ENCODE data around the gene SHISA4.
"Not testable (repeated sequence)": the region's sequence is repeated elsewhere in the genome, so short reads cannot be mapped to it uniquely, and the experiment has no call there.

Gene SHISA4

DNA sequence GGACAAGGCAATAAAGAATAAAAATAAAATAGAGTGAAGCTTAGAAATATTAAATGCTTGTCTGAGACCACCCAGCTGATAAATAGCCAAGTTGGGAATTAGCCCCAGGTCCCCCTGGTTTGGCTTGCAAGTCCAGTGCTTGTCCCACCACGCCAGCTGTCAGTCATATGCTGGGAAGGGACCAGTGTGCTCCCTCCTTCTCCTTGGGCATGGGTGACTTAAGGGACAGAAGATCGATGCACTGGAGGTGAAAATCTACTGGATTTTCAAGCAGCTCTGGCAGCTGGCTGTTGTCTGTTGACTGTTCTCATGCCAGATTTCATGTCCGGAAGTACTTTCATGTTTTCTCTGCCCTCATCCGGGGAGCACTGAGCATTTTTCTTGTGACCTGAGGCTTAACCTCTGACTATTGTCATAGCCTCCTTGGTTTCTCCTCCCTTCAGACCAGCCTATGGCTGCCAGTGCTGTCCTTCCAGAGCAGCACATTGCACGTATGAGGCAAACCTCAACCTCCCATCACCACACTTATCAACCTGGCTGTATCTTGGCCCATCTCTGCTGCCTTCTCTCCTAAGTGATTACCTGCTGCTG lies 45.2 kb downstream of the SHISA4 start:
- DNase-seq: no peak

DNA sequence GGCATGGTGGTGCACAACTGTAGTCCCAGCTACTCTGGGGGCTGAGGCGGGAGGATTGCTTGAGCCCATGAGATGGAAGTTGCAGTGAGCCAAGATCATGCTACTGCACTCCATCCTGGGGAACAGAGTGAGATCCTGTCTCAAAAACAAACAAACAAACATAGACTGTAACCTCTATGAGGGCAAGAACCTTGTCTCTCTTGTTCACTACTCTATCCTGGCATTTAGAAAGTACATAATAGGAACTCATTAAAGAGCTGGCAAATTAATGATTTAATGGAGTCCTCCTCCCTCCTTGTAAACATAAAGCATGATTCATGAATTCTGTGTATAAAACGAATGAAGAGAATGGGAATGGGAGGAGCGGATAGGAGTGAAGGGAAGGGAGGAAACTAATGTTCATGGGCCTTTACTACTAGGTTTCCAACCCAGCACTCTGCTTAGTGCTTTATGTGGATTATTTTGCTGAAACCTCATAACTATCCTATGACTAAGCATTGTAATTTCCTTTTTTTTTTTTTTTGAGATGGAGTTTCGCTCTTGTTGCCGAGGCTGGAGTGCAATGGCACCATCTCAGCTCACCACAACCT lies 49.0 kb downstream of the SHISA4 start:
- no peak for DNase-seq

GRCh38 chr1:201938440-201939035 lies 49.8 kb downstream of the SHISA4 start:
- no peak for DNase-seq

- DNase-seq: no peak
Observed at GRCh38 chr1:201939148-201939547, 50.5 kb downstream of the SHISA4 start.

DNA sequence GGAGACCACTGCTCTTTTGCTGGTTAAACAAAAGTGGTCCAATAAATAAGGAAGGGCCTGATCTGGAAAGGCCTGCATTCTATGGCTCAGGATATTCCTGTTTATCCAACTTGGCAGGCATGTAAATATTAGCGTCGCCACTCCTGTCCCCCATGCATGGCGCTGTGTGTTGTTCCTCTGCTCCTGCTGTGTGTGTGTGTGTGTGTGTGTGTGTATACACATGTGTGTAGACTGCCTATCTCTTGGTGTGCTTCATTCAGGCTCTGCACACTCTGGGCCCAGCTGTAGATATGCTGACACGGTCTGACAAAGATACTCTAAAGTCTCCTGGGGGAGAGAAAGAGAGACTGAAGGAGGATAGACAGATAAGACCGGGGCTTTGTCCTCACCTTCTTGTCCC lies 50.9 kb downstream of the SHISA4 start:
- DNase-seq: no peak

DNA sequence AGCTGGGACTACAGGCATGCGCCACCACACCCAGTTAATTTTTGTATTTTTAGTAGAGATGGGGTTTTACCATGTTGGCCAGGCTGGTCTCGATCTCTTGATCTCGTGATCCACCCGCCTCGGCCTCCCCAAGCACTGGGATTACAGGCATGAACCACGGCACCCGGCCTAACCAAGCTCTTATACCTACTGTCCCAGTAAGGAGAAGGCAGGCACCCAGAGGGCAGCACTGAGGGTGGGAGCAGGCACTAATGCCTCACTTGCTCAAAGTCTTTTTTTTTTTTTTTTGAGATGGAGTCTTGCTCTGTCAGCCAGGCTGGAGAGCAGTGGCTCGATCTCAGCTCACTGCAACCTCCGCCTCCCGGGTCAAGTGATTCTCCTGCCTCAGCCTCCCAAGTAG lies 51.6 kb downstream of the SHISA4 start:
- not testable (repeated sequence) for DNase-seq

DNA sequence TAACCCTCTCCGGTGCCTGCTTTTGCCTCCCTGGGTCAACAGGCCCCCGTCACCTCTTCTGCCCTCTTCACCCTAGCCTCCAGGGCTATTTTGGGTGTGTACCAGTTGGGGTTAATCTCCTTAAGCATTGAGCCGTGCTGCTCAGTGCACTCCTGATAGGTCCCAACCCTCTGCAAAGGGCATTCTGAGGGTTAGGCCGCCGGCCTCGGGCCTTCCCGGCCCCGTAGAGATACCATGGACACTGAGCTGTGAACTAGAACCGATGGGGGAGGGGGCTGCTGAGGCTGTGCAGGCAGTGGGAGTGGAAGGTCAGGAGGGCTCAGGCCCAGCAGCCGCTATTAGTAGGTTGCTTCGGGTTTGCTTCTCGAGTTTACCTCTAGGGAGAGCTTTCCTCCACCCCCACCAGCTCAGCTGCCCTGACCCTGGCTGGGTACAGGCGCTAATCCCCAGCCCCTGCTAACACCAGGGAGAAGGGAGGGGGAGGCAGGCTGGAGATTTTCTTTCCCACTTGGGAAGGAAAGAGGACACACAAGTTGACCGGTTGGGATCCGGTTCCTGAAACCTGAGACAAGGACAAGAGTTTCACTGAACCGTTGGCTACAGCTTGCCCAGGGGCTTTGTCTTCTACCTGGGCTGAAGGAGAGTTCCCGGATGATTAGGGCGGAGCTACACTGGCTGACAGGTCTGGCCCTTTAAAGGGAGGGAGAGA lies 52.9 kb downstream of the SHISA4 start:
- no peak for DNase-seq

DNA sequence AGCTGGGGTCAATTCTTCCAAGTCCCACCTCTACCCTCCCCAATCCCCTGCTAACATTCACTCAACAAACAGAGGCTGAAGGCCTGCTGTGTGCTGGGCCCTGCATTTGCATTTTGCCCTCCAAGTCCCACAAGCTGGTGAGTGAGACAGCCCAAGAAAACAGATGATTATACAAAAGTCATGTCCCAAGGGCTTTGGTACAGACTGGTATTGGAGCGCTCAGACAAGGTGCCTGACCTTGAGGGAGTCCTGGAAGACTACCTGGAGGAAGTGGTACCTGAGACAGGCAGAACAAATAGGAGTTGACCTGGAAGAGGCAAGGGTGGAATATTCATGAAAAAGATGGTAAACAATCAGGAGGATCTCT lies 53.4 kb downstream of the SHISA4 start:
- DNase-seq: no peak

Data from activated CD4-positive, alpha-beta T cell treated with anti-CD3 and anti-CD28 coated beads for 48 hours (primary cell).